Raji (cell line): ENCODE results near the gene NCAPD3.

Experiments used
- POLR2A ChIP-seq: IDR thresholded peaks from 2 replicates; pipeline ENCODE4 v1.6.1; 2011; ENCODE audit warnings: low read depth, low read length, control low read depth; ENCODE audit not compliant: insufficient read depth

The NCAPD3 gene

GRCh38 chr11:134215836-134216235 lies 7.9 kb downstream of the NCAPD3 start:
- TF ChIP-seq POLR2A = no peak

GRCh38 chr11:134207538-134208239 lies 16.1 kb downstream of the NCAPD3 start:
- no peak for TF ChIP-seq POLR2A

GRCh38 chr11:134206185-134206584 lies 17.6 kb downstream of the NCAPD3 start:
- TF ChIP-seq POLR2A = no peak

GRCh38 chr11:134205729-134206128 lies 18.0 kb downstream of the NCAPD3 start:
- no peak for TF ChIP-seq POLR2A

- no peak for TF ChIP-seq POLR2A
These were observed 21.1 kb downstream of the NCAPD3 start for GRCh38 chr11:134202661-134203060.

GRCh38 chr11:134200688-134201087 lies 23.1 kb downstream of the NCAPD3 start:
- TF ChIP-seq POLR2A = no peak

- TF ChIP-seq POLR2A = no peak
These were observed 24.2 kb downstream of the NCAPD3 start for GRCh38 chr11:134199531-134199930.

GRCh38 chr11:134196756-134197155 lies 27.0 kb downstream of the NCAPD3 start:
- TF ChIP-seq POLR2A = no peak

- no peak for TF ChIP-seq POLR2A
These were observed 42.1 kb downstream of the NCAPD3 start for GRCh38 chr11:134181707-134182106.

- TF ChIP-seq POLR2A = no peak
These were observed 45.6 kb downstream of the NCAPD3 start for GRCh38 chr11:134178032-134178674.

GRCh38 chr11:134176284-134176683 lies 47.5 kb downstream of the NCAPD3 start:
- no peak for TF ChIP-seq POLR2A

- no peak for TF ChIP-seq POLR2A
These were observed 50.5 kb downstream of the NCAPD3 start for GRCh38 chr11:134173296-134173695.

- TF ChIP-seq POLR2A = no peak
These were observed 51.8 kb downstream of the NCAPD3 start for GRCh38 chr11:134171951-134172350.

GRCh38 chr11:134170919-134171281 lies 52.9 kb downstream of the NCAPD3 start:
- no peak for TF ChIP-seq POLR2A

- TF ChIP-seq POLR2A = no peak
These were observed 53.4 kb downstream of the NCAPD3 start for GRCh38 chr11:134170177-134170918.
